Panc1 (cell line): ENCODE data around the gene TNNC1. TPM values are rescaled to one million over a fixed set of nuclear protein-coding genes. Genes with fewer than 3 reads are reported as not detected.

ENCODE experiments used
- ATAC-seq: fragments of 200-7000 bp; cut with Tn5 transposase; 2 replicates; pipeline ENCODE4 v1.9.1; 2020; ENCODE audit warnings: mild to moderate bottlenecking, moderate library complexity
- BruUV-seq: library from RNA; stranded (reverse); fragments of 400-500 nt; replicated peaks from 2 replicates; lab custom pipeline; 2021; lab: Mats Ljungman, UMichigan
- CTCF ChIA-PET: fragments of 300-600 bp; sonication (Branson Sonifier 250); formaldehyde crosslinking; loops from one replicate; lab custom pipeline; 2022; ENCODE audit warnings: antibody characterized with exemption; lab: Charles Lee
- POLR2A ChIA-PET: fragments of 300-600 bp; sonication (Branson Sonifier 250); formaldehyde crosslinking; loops from one replicate; lab custom pipeline; 2022; ENCODE audit warnings: antibody characterized with exemption; lab: Charles Lee
- DNase-seq: peaks from one replicate; pipeline ENCODE4 v3.0.0-alpha.2; 2010; ENCODE audit warnings: low read depth, low spot score
- H3K27ac ChIP-seq: 2 replicates; pipeline ENCODE4 v1.5.1; 2011; ENCODE audit warnings: mild to moderate bottlenecking, low read length, inconsistent platforms
- H3K27me3 ChIP-seq: fragments of 200-500 bp; sonication (Bioruptor generic); 2 replicates; pipeline ENCODE4 v1.6.0; 2014; ENCODE audit warnings: low read length, inconsistent platforms; ENCODE audit not compliant: control insufficient read depth, insufficient read depth
- H3K36me3 ChIP-seq: fragments of 200-500 bp; sonication (Bioruptor generic); 2 replicates; pipeline ENCODE4 v1.5.1; 2014; ENCODE audit warnings: inconsistent platforms, mild to moderate bottlenecking, low read length, moderate library complexity; ENCODE audit not compliant: control insufficient read depth, insufficient read depth
- H3K4me1 ChIP-seq: 2 replicates; pipeline ENCODE4 v1.5.1; 2011; ENCODE audit warnings: inconsistent platforms, mild to moderate bottlenecking, low read length, moderate library complexity; ENCODE audit not compliant: control insufficient read depth, insufficient read depth
- H3K4me3 ChIP-seq, 2 experiments: 2 replicates each; pipeline ENCODE4 v1.5.1; 2011 to 2012; ENCODE audit warnings: low read depth in 2 of 2, low read length in 2 of 2, mild to moderate bottlenecking in 2 of 2, inconsistent platforms in 1 of 2, moderate library complexity in 1 of 2
- H3K9me3 ChIP-seq: fragments of 200-500 bp; sonication (Bioruptor generic); 2 replicates; pipeline ENCODE4 v1.5.1; 2014; ENCODE audit warnings: low read depth, mild to moderate bottlenecking, inconsistent platforms, low read length, moderate library complexity; ENCODE audit not compliant: control insufficient read depth, insufficient read depth
- POLR2AphosphoS5 ChIP-seq: IDR thresholded peaks from 2 replicates; pipeline ENCODE4 v1.6.1; 2012; ENCODE audit warnings: mild to moderate bottlenecking, low read depth, low read length, moderate library complexity
- REST ChIP-seq, 2 experiments: IDR thresholded peaks; 2 replicates each; pipeline ENCODE4 v1.6.1; 2011 to 2012; ENCODE audit warnings: low read depth in 2 of 2, control low read depth in 1 of 2, low read length in 1 of 2, mild to moderate bottlenecking in 1 of 2, moderate library complexity in 1 of 2; ENCODE audit not compliant: insufficient read depth in 1 of 2
- SIN3A ChIP-seq: IDR thresholded peaks from 2 replicates; pipeline ENCODE4 v1.6.1; 2012; ENCODE audit warnings: low read depth, mild to moderate bottlenecking, low read length, moderate library complexity, borderline replicate concordance; ENCODE audit not compliant: insufficient read depth
- TCF7L2 ChIP-seq: IDR thresholded peaks from 2 replicates; pipeline ENCODE4 v1.6.1; 2011; ENCODE audit warnings: mild to moderate bottlenecking, low read depth, low read length, inconsistent platforms
- in situ Hi-C: cut with HindIII; loops from 2 replicates; pipeline ENCODE4 v1.10.0; 2016; ENCODE audit warnings: low sequenced_read_pairs, low pct_unique_long_range_greater_than_20kb
- intact Hi-C: fragments of 100-400 bp; cut with micrococcal nuclease; formaldehyde crosslinking; loops from one replicate; pipeline ENCODE4 v1.10.0; 2022; ENCODE audit not compliant: unreplicated experiment
- total RNA-seq: library from RNA; stranded (reverse); gene quantifications from one replicate; pipeline ENCODE4 v1.2.1, GENCODE V29; 2021; ENCODE audit not compliant: unreplicated experiment
- TF ChIP-seq, protein P1 (sequence below): fragments of 450-650 bp; IDR thresholded peaks from 2 replicates; pipeline ENCODE4 v1.5.1; 2017; ENCODE audit warnings: mild to moderate bottlenecking

The TNNC1 gene
- total RNA-seq, 1 experiment from 2014 or later = 5.2 TPM

GRCh38 chr3:52461874-52462273 lies 8.0 kb upstream of the TNNC1 start:
- Histone ChIP-seq H3K27me3 (no peaks in the 10 kb centered on the region), H3K4me3 (no peak overlapping the region), H3K27ac (no peak overlapping the region), H3K36me3 (no peaks in the 10 kb centered on the region), H3K9me3 (no peaks in the 10 kb centered on the region), H3K4me1 (0 out of 2 replicates have a peak, but pooled peaks cover 2% of the 10 kb centered on the region)
- in situ Hi-C loops (no loop called here), intact Hi-C loops (no loop called here)
- DNase-seq (no peak), ATAC-seq (no peak)
- CTCF ChIA-PET = no interaction called here
- POLR2A ChIA-PET = interaction anchor here (0.6 kb wide), 1 partner anchor 265 kb away, joined by 3 read pairs; no protein-coding TSS in a partner anchor
- TF ChIP-seq REST (IDR thresholded peaks at IDR 0.05; ENCODE audit: insufficient read depth in 1 of 2, low read depth in 2 of 2, low read length in 1 of 2) (no peak), TCF7L2 (no peak), POLR2AphosphoS5 (no peak), SIN3A (no peak)
- TF ChIP-seq, protein P1, sequence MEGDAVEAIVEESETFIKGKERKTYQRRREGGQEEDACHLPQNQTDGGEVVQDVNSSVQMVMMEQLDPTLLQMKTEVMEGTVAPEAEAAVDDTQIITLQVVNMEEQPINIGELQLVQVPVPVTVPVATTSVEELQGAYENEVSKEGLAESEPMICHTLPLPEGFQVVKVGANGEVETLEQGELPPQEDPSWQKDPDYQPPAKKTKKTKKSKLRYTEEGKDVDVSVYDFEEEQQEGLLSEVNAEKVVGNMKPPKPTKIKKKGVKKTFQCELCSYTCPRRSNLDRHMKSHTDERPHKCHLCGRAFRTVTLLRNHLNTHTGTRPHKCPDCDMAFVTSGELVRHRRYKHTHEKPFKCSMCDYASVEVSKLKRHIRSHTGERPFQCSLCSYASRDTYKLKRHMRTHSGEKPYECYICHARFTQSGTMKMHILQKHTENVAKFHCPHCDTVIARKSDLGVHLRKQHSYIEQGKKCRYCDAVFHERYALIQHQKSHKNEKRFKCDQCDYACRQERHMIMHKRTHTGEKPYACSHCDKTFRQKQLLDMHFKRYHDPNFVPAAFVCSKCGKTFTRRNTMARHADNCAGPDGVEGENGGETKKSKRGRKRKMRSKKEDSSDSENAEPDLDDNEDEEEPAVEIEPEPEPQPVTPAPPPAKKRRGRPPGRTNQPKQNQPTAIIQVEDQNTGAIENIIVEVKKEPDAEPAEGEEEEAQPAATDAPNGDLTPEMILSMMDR = no peak
- no TSS peak for BruUV-seq

- CTCF ChIA-PET = no interaction called here
- DNase-seq (no peak), ATAC-seq (no peak)
- Histone ChIP-seq H3K36me3 (peaks cover 6% of the 10 kb centered on the region; the same call in 1 of the 2 replicates), H3K9me3 (no peaks in the 10 kb centered on the region), H3K27me3 (no peaks in the 10 kb centered on the region), H3K27ac (no peak overlapping the region), H3K4me1 (peaks cover 17% of the 10 kb centered on the region), H3K4me3 (no peak overlapping the region)
- intact Hi-C loops (no loop called here), in situ Hi-C loops (no loop called here)
- BruUV-seq = no TSS peak
- no peak for TF ChIP-seq TCF7L2
- TF ChIP-seq, protein P1 = no peak
- TF ChIP-seq SIN3A = no peak
- TF ChIP-seq REST (IDR thresholded peaks at IDR 0.05; ENCODE audit: insufficient read depth in 1 of 2, low read depth in 2 of 2, low read length in 1 of 2) = no peak
- TF ChIP-seq POLR2AphosphoS5 = no peak
- POLR2A ChIA-PET = no interaction called here
Observed at GRCh38 chr3:52458770-52459545, 5.1 kb upstream of the TNNC1 start.
